GM21367 (cell line): ENCODE data around the gene UGT1A10.

Experiments used
- ATAC-seq: cut with Tn5 transposase; IDR thresholded peaks from one replicate; pipeline ENCODE4 v1.9.1; 2021; ENCODE audit not compliant: unreplicated experiment

The UGT1A10 gene

DNA sequence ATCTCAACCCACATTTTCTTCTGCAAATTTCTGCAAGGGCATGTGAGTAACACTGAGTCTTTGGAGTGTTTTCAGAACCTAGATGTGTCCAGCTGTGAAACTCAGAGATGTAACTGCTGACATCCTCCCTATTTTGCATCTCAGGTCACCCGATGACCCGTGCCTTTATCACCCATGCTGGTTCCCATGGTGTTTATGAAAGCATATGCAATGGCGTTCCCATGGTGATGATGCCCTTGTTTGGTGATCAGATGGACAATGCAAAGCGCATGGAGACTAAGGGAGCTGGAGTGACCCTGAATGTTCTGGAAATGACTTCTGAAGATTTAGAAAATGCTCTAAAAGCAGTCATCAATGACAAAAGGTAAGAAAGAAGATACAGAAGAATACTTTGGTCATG lies 131.8 kb downstream of the UGT1A10 start:
- ATAC-seq = no peak

DNA sequence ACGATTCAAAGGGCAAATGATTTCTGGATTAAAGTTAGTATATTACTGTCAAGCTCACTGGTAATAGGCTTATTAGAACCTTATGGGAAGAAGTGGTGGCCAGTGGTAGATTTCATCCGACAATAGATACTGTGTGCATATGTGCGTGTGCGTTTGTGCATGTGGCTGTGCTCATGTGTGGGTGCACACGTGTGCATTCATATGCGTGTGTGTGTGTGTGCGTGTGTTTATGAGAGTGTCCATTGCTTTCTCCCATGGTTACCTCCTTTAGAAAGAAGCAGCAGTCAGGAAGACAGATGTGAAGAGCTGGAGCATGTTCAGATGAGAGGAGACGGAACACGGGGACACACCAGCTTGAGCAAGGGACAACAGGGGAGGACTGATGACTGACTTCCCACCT lies 133.0 kb downstream of the UGT1A10 start:
- no peak for ATAC-seq

DNA sequence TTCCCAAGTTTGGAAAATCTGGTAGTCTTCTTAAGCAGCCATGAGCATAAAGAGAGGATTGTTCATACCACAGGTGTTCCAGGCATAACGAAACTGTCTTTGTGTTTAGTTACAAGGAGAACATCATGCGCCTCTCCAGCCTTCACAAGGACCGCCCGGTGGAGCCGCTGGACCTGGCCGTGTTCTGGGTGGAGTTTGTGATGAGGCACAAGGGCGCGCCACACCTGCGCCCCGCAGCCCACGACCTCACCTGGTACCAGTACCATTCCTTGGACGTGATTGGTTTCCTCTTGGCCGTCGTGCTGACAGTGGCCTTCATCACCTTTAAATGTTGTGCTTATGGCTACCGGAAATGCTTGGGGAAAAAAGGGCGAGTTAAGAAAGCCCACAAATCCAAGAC lies 135.9 kb downstream of the UGT1A10 start:
- ATAC-seq = no peak

DNA sequence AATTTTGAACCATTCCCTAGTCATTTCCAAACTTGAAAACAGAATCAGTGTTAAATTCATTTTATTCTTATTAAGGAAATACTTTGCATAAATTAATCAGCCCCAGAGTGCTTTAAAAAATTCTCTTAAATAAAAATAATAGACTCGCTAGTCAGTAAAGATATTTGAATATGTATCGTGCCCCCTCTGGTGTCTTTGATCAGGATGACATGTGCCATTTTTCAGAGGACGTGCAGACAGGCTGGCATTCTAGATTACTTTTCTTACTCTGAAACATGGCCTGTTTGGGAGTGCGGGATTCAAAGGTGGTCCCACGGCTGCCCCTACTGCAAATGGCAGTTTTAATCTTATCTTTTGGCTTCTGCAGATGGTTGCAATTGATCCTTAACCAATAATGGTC lies 136.3 kb downstream of the UGT1A10 start:
- ATAC-seq = no peak

DNA sequence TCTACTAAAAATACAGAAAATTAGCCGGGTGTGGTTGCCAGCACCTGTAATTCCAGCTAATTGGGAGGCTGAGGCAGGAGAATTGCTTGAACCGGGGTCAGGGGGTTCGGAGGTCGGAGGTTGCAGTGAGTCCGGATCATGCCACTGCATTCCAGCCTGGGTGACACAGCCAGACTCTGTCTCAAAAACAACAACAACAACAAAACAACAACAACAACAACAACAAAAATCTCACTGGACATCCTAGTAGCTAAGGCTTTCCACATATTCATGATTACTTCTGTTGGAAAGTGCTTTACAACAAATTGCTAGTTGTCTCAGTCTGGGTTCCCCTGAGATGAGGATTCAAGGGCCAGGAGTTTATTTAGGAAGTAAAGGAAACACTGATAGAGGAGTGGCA lies 137.6 kb downstream of the UGT1A10 start:
- ATAC-seq = no peak

DNA sequence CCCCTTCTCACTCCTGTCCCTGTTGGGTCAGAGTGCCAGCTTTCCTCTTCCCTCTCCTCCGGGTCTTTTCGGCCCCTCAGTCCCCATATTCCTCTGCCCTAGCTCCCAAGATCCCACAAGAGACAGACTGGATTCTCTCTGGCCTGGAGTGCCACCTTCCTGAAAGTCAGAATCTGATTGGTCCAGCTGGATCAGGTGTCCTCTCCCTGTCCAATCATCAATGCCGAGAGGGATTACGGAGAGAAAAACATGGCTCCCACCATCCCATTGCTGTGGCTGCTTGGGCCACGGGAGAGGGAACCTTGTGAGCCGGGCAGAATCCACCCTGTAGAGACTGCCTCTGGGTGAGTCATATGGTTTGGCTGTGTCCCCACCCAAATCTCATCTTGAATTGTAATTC lies 139.2 kb downstream of the UGT1A10 start:
- ATAC-seq = no peak

DNA sequence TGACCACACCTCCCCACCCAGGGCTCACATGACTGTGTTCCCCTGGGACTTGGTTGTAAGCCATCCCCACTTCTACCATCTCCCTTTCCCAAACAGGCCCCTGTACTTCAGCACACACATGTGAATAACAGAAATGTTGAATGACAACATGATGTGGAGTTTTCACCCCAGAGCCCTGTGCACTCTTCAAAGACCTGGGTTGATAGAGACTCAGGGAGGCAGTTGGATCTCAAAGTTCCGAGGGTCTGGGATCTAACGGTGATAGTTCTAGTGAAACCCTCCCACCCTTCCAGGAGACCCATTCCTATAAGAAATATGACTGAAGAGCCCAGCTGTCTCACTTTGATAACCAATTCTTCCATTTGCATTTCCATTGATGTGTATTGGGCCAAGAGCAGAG lies 141.8 kb downstream of the UGT1A10 start, which contains the start of gene MROH2A:
TSS of gene MROH2A (plus strand) at position 301 of the 400 bp plus-strand sequence. CDS start 1,029 bp downstream, outside the sequence.
- ATAC-seq = no peak

DNA sequence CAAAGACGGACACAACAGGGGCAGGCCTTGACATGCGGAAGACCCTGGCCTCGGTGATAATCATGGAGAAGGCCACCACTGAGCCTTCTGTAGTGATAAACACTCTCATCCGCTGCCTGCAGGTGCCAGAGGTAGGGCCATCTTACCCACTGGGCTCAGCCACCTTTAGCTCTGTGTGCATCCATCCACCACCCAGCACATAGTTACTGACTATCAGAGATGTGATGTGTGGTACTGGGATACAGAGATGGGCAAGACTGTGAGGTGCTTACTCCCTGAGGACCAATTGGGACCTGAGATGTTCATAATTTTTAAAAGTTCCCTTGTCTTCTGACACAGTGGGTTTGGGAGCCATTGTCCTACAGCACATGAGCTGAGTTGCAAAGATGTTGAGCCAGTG lies 143.5 kb downstream of the UGT1A10 start:
- ATAC-seq = no peak

DNA sequence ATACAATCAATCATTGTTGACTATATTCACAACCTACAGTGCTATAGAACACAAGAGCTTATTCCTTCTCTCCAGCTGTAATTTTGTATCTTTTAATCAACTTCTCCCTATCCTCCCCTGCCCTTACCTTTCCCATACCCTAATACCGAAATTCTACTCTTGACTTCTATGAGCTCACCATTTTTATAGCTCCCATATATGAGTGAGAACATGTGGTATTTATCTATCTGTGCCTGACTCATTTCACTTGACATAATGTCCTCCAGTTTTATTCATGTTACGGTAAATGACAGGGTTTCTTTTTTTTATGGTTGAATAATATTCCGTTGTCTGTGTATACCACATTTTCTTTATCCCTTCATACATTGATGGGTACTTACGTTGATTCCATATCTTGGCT lies 144.5 kb downstream of the UGT1A10 start:
- ATAC-seq = no peak

DNA sequence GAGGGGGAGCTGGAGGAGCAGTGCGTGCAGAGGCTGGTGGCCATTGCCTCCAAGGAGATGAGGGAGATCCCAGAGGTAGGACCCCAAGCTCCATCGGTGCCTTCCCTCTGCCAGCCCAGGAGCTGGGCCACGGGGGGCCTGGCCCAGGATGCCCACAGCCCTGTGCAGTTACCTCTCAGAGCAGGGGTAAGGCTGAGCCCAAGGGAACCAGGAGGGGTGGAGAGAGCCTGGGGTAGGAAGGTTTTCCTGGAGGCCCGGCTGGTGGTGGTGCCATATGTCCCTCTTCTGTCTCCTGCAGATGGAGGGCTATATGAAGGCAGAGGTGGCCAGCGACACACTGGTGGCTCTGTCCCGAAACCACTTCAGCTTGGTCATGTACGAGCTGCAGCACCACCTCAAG lies 153.3 kb downstream of the UGT1A10 start:
- ATAC-seq = no peak

DNA sequence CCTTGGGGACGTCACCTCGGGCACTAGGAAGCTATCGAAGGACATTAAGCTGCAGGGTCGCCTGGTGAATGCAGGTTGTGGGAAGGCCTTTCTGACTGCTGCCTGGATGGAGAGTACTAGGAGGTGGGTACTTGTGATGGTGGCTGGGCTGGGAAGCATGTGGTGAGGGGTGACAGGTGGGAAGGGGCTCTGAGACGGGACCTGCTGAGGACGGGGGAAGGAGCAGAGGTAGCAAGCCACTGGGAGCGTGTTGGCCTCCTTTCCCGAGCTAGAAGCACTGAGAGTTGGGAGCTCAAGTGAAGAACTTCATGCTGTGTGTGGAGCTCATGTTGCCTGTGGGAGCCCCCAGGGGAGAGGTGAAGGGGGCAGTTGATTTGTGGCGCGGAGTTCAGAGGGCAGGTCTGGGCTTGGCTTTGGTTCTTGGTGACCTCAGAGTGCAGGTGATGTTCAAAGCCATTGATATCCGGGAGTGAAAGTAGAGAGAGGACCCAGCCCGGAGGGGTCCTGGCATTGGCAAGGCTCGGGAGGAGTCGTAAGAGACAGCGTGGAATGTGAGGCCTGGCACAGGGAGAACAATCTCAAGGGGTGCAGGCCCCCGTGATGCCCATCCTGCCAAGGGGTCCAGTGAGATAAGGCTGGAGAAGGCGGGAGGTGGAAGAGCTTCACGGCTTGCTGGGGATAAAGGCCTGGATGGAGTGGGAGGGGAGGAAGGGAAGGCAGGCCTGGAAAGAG lies 155.1 kb downstream of the UGT1A10 start:
- no peak for ATAC-seq

DNA sequence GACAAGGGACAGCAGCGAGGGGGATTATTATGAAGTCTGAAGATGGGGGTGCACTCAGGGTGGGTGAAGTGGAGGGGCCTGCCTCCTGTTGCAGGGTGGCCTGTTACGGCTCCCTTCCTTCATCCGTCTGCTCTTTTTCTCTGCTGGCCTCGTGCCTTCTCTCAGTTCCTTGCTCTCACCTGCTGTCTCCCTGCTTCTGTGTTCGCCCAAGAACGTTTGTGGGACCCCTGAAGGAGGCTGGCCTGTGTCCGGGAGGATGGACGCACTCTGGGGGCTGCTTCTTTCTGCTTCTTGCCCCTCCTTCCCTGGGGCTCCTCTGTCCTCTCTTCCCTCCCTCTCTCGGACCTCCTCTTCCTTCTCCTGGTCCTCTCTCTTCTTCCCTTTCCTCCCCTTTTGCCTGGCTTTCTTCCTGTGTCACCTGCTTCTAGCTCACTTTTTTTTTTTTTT lies 155.7 kb downstream of the UGT1A10 start:
- no peak for ATAC-seq

DNA sequence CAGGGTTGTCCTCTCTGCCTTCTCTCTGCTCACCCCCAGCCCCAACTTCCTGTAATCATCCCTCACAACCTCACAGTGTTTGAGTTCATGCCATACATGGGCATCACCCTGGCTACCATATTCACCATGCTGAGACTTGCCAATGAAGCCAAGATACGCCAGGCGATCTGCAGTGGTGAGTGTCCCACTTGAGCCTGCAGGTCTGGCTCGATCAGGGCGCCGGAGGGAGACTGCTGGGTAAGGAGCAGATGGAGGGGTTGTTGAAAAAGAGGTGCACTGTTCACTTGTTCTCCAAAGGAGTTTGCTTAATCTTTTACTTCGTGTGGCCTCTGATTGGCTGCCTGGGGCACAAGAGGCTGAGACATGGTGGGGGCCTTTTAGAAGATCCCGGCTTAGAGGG lies 156.5 kb downstream of the UGT1A10 start:
- ATAC-seq = no peak

DNA sequence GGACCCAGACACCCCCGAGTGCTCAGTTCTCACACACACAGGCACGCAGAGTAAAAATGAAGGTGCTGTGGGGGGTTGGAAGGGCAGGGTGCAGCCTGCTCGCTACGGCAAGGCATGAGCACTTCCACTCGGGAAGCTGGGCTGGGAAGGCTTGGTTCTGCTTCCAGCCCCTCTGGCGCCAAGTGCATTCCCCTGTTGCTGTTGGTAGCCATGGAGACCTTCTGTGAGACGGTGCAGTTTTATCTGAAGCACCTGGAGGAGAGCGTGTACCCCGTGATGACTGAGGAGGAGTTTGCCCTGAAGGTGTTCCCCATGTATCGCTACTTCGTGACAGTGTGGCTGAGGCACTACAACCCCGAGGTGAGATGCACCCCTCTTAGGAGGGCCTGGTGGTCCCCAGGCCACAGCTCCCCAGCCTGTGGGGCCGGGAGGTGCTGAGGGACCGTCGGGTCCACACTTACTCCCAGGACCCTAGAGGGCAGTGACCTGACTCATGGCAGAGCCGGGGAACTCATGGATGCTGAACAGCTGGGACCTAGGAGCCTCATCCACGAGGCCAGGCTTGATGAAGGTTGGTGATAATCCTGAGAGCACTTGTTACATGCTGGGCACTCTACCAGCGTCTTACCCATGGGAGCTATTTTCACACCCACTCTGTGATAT lies 157.3 kb downstream of the UGT1A10 start:
- no peak for ATAC-seq

DNA sequence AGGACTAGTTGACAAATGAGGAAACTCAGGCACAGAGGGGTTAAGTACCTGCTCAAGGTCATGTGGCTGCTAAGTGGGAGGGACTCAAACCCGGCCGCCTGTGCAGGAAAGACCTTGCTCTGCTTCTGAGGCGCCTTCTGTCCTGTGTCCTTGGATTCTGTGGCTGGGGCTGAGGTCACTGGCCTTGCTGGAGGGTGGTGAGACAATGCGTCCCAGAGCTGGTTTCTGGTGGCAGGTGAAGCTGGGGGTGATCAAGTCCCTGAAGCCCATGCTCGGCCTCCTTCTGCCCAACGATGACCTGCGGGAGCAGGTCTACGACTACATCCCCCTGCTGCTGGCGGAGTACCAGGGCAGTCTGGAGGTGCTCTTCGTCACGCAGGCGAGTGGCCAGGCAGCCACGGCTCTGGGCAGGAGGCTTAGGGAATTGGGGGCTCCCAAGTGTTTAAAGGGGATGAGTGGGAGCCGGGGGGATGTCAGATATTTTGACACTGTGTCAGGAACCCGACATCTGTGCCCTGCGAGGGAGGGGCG lies 157.9 kb downstream of the UGT1A10 start:
- no peak for ATAC-seq

DNA sequence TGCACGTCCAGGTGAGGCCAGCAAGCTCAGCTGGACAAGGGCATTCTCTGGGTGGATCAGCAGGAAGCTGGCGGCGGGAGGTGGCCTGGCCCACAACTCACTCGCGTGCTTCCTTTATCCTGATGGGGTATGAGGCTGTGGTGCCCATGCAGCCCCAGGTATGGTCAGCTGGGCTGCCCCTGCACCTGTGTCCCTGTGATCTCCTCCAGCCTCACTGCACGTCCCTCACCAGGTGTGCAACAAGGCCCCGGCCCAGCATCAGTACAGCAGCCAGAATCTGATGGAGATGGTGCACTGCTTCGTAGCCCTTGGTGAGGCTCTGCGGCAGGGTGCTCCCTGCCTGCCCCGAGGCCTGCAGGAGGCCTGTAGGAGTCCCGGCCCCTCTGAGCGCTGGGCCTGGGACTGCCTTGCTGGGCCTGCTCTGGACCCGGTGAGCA lies 159.5 kb downstream of the UGT1A10 start:
- ATAC-seq = no peak

DNA sequence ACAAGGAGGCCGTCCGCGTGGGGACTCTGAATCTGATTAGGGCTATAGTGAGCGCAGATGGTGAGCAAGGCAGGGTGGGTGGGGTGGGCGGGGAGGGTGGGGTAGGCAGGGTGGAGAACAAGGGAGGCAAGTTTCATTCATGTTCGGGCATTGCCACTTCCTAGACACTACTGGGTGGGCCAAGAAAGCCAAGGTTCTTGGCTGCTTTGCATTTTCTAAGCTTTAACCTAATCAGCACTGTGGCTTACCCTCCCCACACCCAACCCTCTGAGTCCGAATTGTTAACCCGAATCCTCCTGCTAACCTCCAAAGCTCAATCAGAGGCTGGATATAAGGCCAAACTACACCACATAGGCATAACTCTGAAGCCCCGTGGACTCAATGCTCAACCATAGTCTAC lies 160.0 kb downstream of the UGT1A10 start:
- no peak for ATAC-seq

DNA sequence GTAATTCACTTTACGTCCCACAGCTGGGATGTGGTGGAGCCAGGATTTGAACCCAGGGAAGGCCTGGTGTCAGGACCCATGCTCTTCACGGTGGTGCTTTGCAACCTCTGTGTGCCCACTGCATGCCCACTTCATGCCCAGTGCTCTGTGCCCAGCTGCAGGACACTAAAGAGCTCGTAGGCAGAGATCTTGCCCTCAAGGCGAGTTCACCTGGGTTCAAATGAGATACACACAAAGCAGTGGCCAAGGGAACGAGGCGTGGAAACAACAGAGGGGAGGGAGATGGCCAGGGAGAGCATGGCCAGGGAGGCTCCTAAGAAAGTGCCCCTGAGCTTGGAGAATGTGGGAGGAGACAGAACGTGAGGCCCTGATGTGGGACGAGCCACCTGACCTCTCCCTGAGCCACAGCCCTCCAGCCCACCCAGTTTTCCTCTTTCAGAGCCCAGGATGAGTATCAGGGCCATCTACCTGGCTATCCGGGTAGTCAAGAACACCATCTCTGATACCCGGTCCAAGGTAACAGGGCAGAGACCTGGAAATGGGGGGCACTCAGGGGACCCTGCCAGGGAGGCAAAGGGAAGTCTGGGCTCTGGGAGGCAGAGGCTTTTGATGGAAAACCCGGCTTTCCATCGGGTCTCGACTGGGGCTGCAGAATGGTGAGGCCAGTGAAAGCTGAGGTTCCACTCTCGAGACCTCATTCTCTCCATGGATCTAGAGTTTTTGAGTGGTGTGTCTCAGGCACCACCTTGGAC lies 162.3 kb downstream of the UGT1A10 start:
- ATAC-seq = no peak

DNA sequence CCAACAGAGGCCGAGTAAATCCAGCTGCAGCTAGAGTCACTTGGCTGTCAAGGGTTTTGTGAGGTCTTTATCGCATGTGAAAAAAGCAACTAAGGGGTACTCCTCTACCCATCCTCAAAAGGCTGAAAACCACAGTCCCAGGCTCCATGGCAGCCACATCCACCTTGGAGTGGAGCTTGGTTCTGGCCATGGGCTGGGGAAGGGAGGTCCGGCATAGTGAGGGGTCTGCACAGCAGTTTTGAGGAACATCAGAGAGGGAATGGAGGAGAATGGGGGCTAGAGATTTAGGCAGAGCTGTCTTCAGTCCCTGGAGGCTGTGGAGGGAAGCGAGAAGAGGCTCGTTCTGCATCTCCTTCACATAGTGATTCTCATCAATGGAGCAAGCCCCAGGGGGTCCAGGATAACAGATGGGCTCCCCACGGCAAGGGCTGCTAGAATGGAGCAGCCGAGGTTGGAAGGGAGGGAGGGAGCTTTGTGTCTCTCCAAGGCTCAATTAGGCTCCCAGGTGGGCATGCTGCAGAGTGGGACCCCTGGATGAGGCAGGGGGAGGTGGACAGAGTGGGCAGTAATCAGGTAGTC lies 162.9 kb downstream of the UGT1A10 start:
- no peak for ATAC-seq

DNA sequence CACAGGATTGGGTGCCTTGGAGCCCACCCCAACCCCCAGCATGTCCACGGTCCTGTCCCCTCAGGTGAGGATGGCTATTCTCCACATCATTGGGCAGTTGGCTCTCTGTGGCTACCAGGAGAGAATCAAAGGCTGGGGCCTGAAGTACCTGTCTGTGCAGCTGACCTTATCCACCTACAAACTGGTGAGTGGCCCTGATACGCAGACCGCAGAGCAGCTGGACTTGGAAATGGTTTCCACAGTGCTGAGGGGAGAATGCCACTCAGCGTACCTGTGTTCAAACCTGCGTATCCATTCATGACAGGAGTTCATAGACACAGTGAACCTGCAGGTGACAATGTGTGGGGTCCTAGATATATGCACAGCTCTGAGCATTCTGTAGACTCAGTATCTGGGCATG lies 163.5 kb downstream of the UGT1A10 start:
- no peak for ATAC-seq

DNA sequence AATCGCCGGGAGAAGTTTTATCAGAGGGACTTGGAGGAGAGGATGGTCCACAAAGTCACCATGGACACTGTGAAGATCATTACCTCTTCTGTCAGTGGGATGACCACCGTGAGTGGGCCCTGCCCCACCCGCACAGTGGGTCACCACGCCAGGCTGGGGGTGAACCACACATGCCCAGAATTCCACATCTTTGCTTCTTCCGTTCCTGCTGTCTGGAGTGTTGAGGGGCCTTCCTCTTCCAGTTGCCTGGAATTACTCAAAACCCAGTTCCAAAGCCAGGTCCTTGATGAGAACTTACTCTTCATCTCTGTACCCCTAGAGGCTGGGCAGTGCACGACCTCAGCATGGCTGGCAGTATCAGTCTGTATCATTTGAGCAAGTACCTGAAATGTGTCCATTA lies 164.0 kb downstream of the UGT1A10 start:
- ATAC-seq = no peak
